SW 1271 (cell line): ENCODE results near the gene KCNJ8.

ENCODE experiments used
- DNase-seq, 2 experiments: peaks; one replicate each; lab custom pipeline; 2025; lab: John Stamatoyannopoulos, UW

Gene KCNJ8

DNA sequence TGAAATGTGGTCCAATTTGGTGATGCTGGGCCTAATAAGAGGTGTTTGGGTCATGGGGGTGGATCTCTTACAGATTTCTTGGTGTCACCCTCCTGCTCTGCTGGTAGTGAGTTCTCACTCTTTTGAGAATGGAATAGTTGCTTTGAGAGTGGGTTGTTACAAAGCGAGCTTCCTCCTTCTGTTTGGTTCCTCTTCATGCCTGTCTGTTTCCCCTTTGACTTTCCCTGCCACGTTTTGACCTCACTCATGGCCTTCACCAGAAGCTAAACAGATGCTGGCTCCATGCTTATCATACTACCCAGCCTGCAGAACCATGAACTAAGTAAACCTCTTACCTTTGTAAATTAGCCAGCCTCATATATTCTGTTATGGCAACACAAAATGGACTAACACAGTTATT, 59.1 kb downstream of the KCNJ8 start:
- no peak for DNase-seq
